Mesenchymal stem cell (in vitro differentiated cells and primary cell): ENCODE measurements around the gene RPL31.

Experiments used
- DNase-seq: peaks from one replicate; pipeline ENCODE4 v3.0.0-alpha.2; 2013
- H2AFZ ChIP-seq: one replicate; pipeline ENCODE4 v1.6.1; 2013; ENCODE audit warnings: low read depth, mild to moderate bottlenecking, control low read depth, inconsistent platforms, low read length, moderate library complexity
- H2AK5ac ChIP-seq: 2 replicates; pipeline ENCODE4 v1.6.1; 2013; ENCODE audit warnings: low read length, moderate library complexity, mild to moderate bottlenecking, inconsistent platforms; ENCODE audit not compliant: severe bottlenecking
- H2BK120ac ChIP-seq: one replicate; pipeline ENCODE4 v1.6.1; 2013; ENCODE audit warnings: low read depth, mild to moderate bottlenecking, inconsistent platforms, low read length, moderate library complexity
- H2BK12ac ChIP-seq, 2 experiments: one replicate each; pipeline ENCODE4 v1.6.1; 2013; ENCODE audit warnings: inconsistent platforms in 2 of 2, low read length in 2 of 2, mild to moderate bottlenecking in 2 of 2, moderate library complexity in 2 of 2, control low read depth in 1 of 2
- H2BK15ac ChIP-seq: one replicate; pipeline ENCODE4 v1.6.1; 2013; ENCODE audit warnings: mild to moderate bottlenecking, low read depth, inconsistent platforms; ENCODE audit not compliant: poor library complexity, severe bottlenecking
- H2BK5ac ChIP-seq: 2 replicates; pipeline ENCODE4 v1.6.1; 2013; ENCODE audit warnings: low read depth, mild to moderate bottlenecking, low read length, control low read depth, inconsistent platforms; ENCODE audit not compliant: poor library complexity, severe bottlenecking
- H3K14ac ChIP-seq, 2 experiments: one replicate each; pipeline ENCODE4 v1.6.1; 2013; ENCODE audit warnings: inconsistent platforms in 2 of 2, low read length in 2 of 2, control low read depth in 1 of 2, mild to moderate bottlenecking in 1 of 2, moderate library complexity in 1 of 2
- H3K18ac ChIP-seq, 2 experiments: one replicate each; pipeline ENCODE4 v1.6.1; 2013; ENCODE audit warnings: inconsistent platforms in 2 of 2, low read length in 2 of 2, control low read depth in 1 of 2, low read depth in 1 of 2, mild to moderate bottlenecking in 1 of 2
- H3K23ac ChIP-seq, 2 experiments: one replicate each; pipeline ENCODE4 v1.6.1; 2013; ENCODE audit warnings: inconsistent platforms in 2 of 2, low read length in 2 of 2, mild to moderate bottlenecking in 2 of 2, moderate library complexity in 2 of 2, control low read depth in 1 of 2
- H3K27ac ChIP-seq: 2 replicates; pipeline ENCODE4 v1.5.1; 2013; ENCODE audit warnings: mild to moderate bottlenecking, moderate library complexity, low read length, control low read depth, inconsistent platforms; ENCODE audit not compliant: poor library complexity, severe bottlenecking
- H3K27me3 ChIP-seq, 2 experiments: 2 replicates each; pipeline versions ENCODE4 v1.6.1 to v1.7.0; 2013; ENCODE audit warnings: low read length in 2 of 2, mild to moderate bottlenecking in 2 of 2, moderate library complexity in 2 of 2, control low read depth in 1 of 2, inconsistent platforms in 1 of 2; ENCODE audit not compliant: control insufficient read depth in 1 of 2, insufficient read depth in 1 of 2
- H3K36me3 ChIP-seq, 2 experiments: 2 replicates each; pipeline versions ENCODE4 v1.6.1 to v1.7.0; 2013; ENCODE audit warnings: low read length in 2 of 2, control low read depth in 1 of 2, inconsistent platforms in 1 of 2, low read depth in 1 of 2, mild to moderate bottlenecking in 1 of 2; ENCODE audit not compliant: insufficient read depth in 2 of 2, control insufficient read depth in 1 of 2
- H3K4ac ChIP-seq, 2 experiments: one replicate each; pipeline ENCODE4 v1.6.1; 2013; ENCODE audit warnings: inconsistent platforms in 2 of 2, low read length in 2 of 2, mild to moderate bottlenecking in 2 of 2, moderate library complexity in 2 of 2, control low read depth in 1 of 2, low read depth in 1 of 2
- H3K4me1 ChIP-seq: 2 replicates; pipeline ENCODE4 v1.6.1; 2013; ENCODE audit warnings: low read depth, low read length, control low read depth; ENCODE audit not compliant: control insufficient read depth, insufficient read depth
- H3K4me2 ChIP-seq: 2 replicates; pipeline ENCODE4 v1.6.1; 2013; ENCODE audit warnings: low read length, mild to moderate bottlenecking, inconsistent platforms; ENCODE audit not compliant: poor library complexity, severe bottlenecking
- H3K4me3 ChIP-seq, 2 experiments: 2 replicates each; pipeline versions ENCODE4 v1.5.1 to v1.7.0; 2013; ENCODE audit warnings: low read length in 2 of 2, mild to moderate bottlenecking in 2 of 2, control low read depth in 1 of 2, low read depth in 1 of 2; ENCODE audit not compliant: insufficient read depth in 1 of 2
- H3K79me1 ChIP-seq: replicated peaks from 2 replicates; pipeline ENCODE4 v1.6.1; 2013; ENCODE audit warnings: mild to moderate bottlenecking, control low read depth, low read length, inconsistent platforms; ENCODE audit not compliant: poor library complexity, severe bottlenecking
- H3K9ac ChIP-seq: 2 replicates; pipeline ENCODE4 v1.7.0; 2013; ENCODE audit warnings: mild to moderate bottlenecking, low read length, moderate library complexity
- H3K9me3 ChIP-seq: 2 replicates; pipeline ENCODE4 v1.7.0; 2013; ENCODE audit warnings: mild to moderate bottlenecking, low read length; ENCODE audit not compliant: control insufficient read depth
- H4K8ac ChIP-seq: one replicate; pipeline ENCODE4 v1.6.1; 2013; ENCODE audit warnings: inconsistent platforms, mild to moderate bottlenecking, low read length, moderate library complexity
- H4K91ac ChIP-seq: one replicate; pipeline ENCODE4 v1.6.1; 2013; ENCODE audit warnings: mild to moderate bottlenecking, low read length, inconsistent platforms
- WGBS: methylation state at CpG from one replicate; pipeline ENCODE4 v1.1.7; 2013; ENCODE audit warnings: mixed read lengths; 5-methylcytosine and 5-hydroxymethylcytosine counted together

Gene RPL31

DNA sequence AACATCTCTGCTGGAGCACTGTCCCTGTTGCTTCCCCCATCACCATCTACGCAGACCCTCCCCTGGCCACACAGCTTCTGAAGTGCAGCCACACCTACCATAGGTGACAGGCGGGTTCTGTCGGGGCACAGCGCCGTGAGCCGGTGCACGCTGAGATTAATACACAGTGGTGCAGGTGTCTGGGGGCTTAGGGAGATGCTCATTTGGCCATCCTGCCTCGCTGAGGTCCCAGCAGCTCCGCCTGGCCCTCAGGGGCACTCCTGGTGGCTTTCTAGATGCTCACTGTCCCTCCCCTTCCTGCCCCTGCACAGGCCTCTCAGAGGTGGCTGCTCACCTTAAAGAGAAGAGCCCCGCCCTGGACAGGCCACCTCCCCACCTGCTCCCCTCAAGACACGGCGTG, 18.9 kb upstream of the RPL31 start:
- H3K4ac ChIP-seq: no peak overlapping the region
- no peak overlapping the region for H3K27ac ChIP-seq
- no peak overlapping the region for H3K23ac ChIP-seq
- 96% methylated on average over 12 of the region's 12 CpGs for WGBS
- H2BK5ac ChIP-seq: no peak overlapping the region
- DNase-seq: no peak
- no peak overlapping the region for H3K9ac ChIP-seq
- peak overlapping the region; percentile 26 for H2BK15ac ChIP-seq
- H3K27me3 ChIP-seq: peaks cover 0 to 3% of the 10 kb centered on the region in 2 experiments
- no peak overlapping the region for H2AK5ac ChIP-seq
- no peak overlapping the region for H3K14ac ChIP-seq
- no peak overlapping the region for H3K4me3 ChIP-seq
- H2BK120ac ChIP-seq: no peak overlapping the region
- no peaks in the 10 kb centered on the region for H3K9me3 ChIP-seq
- peak overlapping the region; percentile 2 for H4K91ac ChIP-seq
- H3K36me3 ChIP-seq: peaks cover 2 to 25% of the 10 kb centered on the region in 2 experiments
- no peak overlapping the region for H2AFZ ChIP-seq
- H3K4me1 ChIP-seq: peaks cover 6% of the 10 kb centered on the region
- H3K18ac ChIP-seq: no peak overlapping the region
- no peak overlapping the region for H3K4me2 ChIP-seq
- H3K79me1 ChIP-seq: no peaks in the 10 kb centered on the region
- H2BK12ac ChIP-seq: no peak overlapping the region
- H4K8ac ChIP-seq: no peak overlapping the region

DNA sequence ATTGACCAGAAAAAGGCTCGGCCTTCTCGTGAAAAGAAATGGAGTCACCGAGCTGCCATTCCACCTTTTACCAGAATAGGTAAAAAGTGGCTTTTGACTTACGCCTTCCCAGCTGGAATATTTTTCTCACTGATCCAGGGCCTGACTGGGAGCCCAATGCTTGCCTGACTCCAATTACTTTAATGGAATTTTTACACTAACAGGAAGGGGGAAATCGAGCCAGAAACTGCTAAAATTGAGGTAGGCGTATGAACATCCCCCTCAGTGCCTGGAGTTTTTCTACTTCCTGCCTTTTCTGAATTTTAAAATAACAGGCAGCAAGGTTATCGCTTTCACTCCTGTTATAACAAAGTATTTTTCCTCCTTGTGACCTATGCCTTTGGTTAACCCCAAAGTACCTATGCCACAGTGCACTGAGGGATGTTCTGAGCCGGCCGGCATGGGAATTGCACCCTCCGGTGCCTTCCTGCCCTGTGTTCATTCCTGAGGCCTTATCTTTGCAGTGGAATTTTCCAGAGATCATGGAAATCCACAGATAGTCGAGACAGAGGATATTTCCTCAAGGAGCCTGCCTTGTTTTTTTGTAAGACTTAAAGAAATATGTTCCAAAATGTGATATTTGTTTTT, 18.3 kb upstream of the RPL31 start:
- H3K4me2 ChIP-seq: no peak overlapping the region
- no peak overlapping the region for H3K4me3 ChIP-seq
- H2BK12ac ChIP-seq: no peak overlapping the region
- H3K14ac ChIP-seq: no peak overlapping the region
- H2BK5ac ChIP-seq: no peak overlapping the region
- no peak overlapping the region for H3K23ac ChIP-seq
- H2BK120ac ChIP-seq: no peak overlapping the region
- H4K91ac ChIP-seq: no peak overlapping the region
- peak; percentile 38 for DNase-seq
- H3K27me3 ChIP-seq: peaks cover 0 to 3% of the 10 kb centered on the region in 2 experiments
- no peaks in the 10 kb centered on the region for H3K79me1 ChIP-seq
- H3K27ac ChIP-seq: no peak overlapping the region
- no peak overlapping the region for H2AK5ac ChIP-seq
- no peak overlapping the region for H3K9ac ChIP-seq
- peaks cover 2 to 26% of the 10 kb centered on the region in 2 experiments for H3K36me3 ChIP-seq
- WGBS: 69% methylated on average over 11 of the region's 11 CpGs
- H3K18ac ChIP-seq: no peak overlapping the region
- H3K4ac ChIP-seq: no peak overlapping the region
- H3K9me3 ChIP-seq: no peaks in the 10 kb centered on the region
- H3K4me1 ChIP-seq: peaks cover 6% of the 10 kb centered on the region
- H2BK15ac ChIP-seq: peak overlapping the region; percentile 26
- H4K8ac ChIP-seq: no peak overlapping the region
- no peak overlapping the region for H2AFZ ChIP-seq

DNA sequence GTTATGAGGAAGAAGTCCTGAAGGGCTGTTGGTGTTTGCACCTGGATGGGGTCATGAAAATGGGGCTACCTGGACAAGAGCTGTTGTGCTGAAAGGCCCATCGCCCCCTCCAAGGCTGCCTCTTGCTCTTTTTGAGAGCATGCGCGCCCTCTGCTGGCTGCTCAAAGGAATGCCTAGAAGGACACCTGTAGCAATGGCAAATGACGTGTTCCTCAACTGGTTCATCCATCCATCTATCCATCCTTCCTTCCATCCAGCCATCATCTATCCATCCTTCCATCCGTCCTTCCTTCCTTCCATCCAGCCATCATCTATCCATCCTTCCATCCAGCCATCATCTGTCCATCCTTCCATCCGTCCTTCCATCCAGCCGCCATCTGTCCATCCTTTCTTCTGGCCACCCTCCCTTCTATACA, 17.2 kb upstream of the RPL31 start:
- no peak overlapping the region for H2BK12ac ChIP-seq
- H2AK5ac ChIP-seq: no peak overlapping the region
- no peak overlapping the region for H3K27ac ChIP-seq
- H3K4me1 ChIP-seq: peaks cover 6% of the 10 kb centered on the region
- no peak overlapping the region for H3K4me3 ChIP-seq
- no peak overlapping the region for H3K18ac ChIP-seq
- no peak overlapping the region for H2BK5ac ChIP-seq
- H3K4me2 ChIP-seq: no peak overlapping the region
- no peak overlapping the region for H3K4ac ChIP-seq
- H3K23ac ChIP-seq: no peak overlapping the region
- DNase-seq: peak; percentile 71
- H3K36me3 ChIP-seq: peaks cover 2 to 26% of the 10 kb centered on the region in 2 experiments
- H3K9ac ChIP-seq: no peak overlapping the region
- H2AFZ ChIP-seq: no peak overlapping the region
- no peaks in the 10 kb centered on the region for H3K79me1 ChIP-seq
- H3K9me3 ChIP-seq: no peaks in the 10 kb centered on the region
- H2BK15ac ChIP-seq: no peak overlapping the region
- peaks cover 0 to 3% of the 10 kb centered on the region in 2 experiments for H3K27me3 ChIP-seq
- H3K14ac ChIP-seq: no peak overlapping the region
- H2BK120ac ChIP-seq: no peak overlapping the region
- no peak overlapping the region for H4K8ac ChIP-seq
- H4K91ac ChIP-seq: no peak overlapping the region
- WGBS: 31% methylated on average over 7 of the region's 7 CpGs

GRCh38 chr2:100986157-100986556, 15.9 kb upstream of the RPL31 start:
- Histone ChIP-seq H3K4me2 (no peak overlapping the region), H3K23ac (no peak overlapping the region), H3K4me3 (no peak overlapping the region), H3K79me1 (no peaks in the 10 kb centered on the region), H4K91ac (no peak overlapping the region), H3K27ac (no peak overlapping the region), H3K4me1 (peaks cover 4% of the 10 kb centered on the region), H3K36me3 (peaks cover 2 to 33% of the 10 kb centered on the region in 2 experiments), H2BK12ac (no peak overlapping the region), H3K14ac (no peak overlapping the region), H2AK5ac (no peak overlapping the region), H3K9me3 (no peaks in the 10 kb centered on the region), H3K18ac (no peak overlapping the region), H3K27me3 (peaks cover 0 to 3% of the 10 kb centered on the region in 2 experiments), H3K9ac (no peak overlapping the region), H2BK5ac (no peak overlapping the region), H2AFZ (no peak overlapping the region), H4K8ac (no peak overlapping the region), H2BK15ac (no peak overlapping the region), H2BK120ac (no peak overlapping the region), H3K4ac (no peak overlapping the region)
- no peak for DNase-seq
- WGBS: 93% methylated on average over 11 of the region's 11 CpGs
